SJSA1 (cell line): ENCODE results near the gene THEMIS. TPM values are rescaled to one million over a fixed set of nuclear protein-coding genes. Genes with fewer than 3 reads are reported as not detected.

ENCODE experiments used
- DNase-seq, 2 experiments: peaks; one replicate each; pipeline ENCODE4 v3.0.0-alpha.2; 2015 to 2020; ENCODE audit warnings: low spot score in 2 of 2, low read depth in 1 of 2
- H3K27ac ChIP-seq: fragments of 250-450 bp; sonication (Bioruptor Pico); 2 replicates; pipeline ENCODE4 v1.5.1; 2020; ENCODE audit warnings: mild to moderate bottlenecking, moderate library complexity
- H3K27me3 ChIP-seq: fragments of 250-450 bp; sonication (Bioruptor Pico); replicated peaks from 2 replicates; pipeline ENCODE4 v1.5.1; 2020; ENCODE audit warnings: mild to moderate bottlenecking, moderate library complexity
- H3K36me3 ChIP-seq: fragments of 250-450 bp; sonication (Bioruptor Pico); 2 replicates; pipeline ENCODE4 v1.5.1; 2020; ENCODE audit warnings: mild to moderate bottlenecking
- H3K4me1 ChIP-seq: fragments of 250-450 bp; sonication (Bioruptor Pico); replicated peaks from 2 replicates; pipeline ENCODE4 v1.6.1; 2021; ENCODE audit warnings: mild to moderate bottlenecking
- H3K4me3 ChIP-seq: fragments of 250-450 bp; sonication (Bioruptor Pico); 2 replicates; pipeline ENCODE4 v1.5.1; 2020; ENCODE audit warnings: mild to moderate bottlenecking
- H3K9me3 ChIP-seq: fragments of 250-450 bp; sonication (Bioruptor Pico); replicated peaks from 2 replicates; pipeline ENCODE4 v1.5.1; 2020; ENCODE audit warnings: mild to moderate bottlenecking
- total RNA-seq: library from RNA; depleted of rRNA; stranded (reverse); fragments of >200 nt; shearing (Covaris generic); gene quantifications from 2 replicates; pipeline ENCODE4 v1.2.3, GENCODE V29; 2014

The THEMIS gene
- total RNA-seq, 1 experiment from 2014 or later = not detected

GRCh38 chr6:127860723-127861122 lies 40.1 kb downstream of the THEMIS start:
- H3K27me3 ChIP-seq = no peaks in the 10 kb centered on the region
- H3K4me3 ChIP-seq = no peak overlapping the region
- no peaks in the 10 kb centered on the region for H3K4me1 ChIP-seq
- no peaks in the 10 kb centered on the region for H3K9me3 ChIP-seq
- DNase-seq = no peak
- H3K27ac ChIP-seq = no peak overlapping the region
- no peaks in the 10 kb centered on the region for H3K36me3 ChIP-seq

DNA sequence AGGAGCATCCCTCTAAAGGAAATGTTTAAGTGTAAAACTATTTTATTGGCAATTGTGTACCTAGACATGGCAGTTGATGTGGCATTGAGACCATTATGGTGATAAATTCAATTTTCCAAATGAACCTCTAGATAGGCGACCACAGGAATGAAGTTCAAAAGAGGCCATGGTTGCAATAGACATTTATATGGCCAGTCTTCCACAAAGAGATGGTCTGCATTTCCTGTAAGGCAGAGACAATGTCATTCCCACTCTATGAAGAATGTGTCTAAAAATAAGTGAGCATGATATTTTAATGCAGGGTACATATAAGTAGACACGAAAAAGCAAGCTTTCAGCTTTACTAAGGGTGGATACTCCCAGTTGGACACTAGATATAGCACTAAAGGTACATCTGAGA lies 40.9 kb downstream of the THEMIS start:
- Histone ChIP-seq H3K9me3 (no peaks in the 10 kb centered on the region), H3K27me3 (no peaks in the 10 kb centered on the region), H3K4me1 (no peaks in the 10 kb centered on the region), H3K36me3 (no peaks in the 10 kb centered on the region), H3K27ac (no peak overlapping the region), H3K4me3 (no peak overlapping the region)
- DNase-seq = no peak

- Histone ChIP-seq H3K4me3 (no peak overlapping the region), H3K27me3 (no peaks in the 10 kb centered on the region), H3K27ac (no peak overlapping the region), H3K4me1 (no peaks in the 10 kb centered on the region), H3K36me3 (no peaks in the 10 kb centered on the region), H3K9me3 (no peaks in the 10 kb centered on the region)
- DNase-seq = no peak
Observed at GRCh38 chr6:127858727-127859391, 42.0 kb downstream of the THEMIS start.

DNA sequence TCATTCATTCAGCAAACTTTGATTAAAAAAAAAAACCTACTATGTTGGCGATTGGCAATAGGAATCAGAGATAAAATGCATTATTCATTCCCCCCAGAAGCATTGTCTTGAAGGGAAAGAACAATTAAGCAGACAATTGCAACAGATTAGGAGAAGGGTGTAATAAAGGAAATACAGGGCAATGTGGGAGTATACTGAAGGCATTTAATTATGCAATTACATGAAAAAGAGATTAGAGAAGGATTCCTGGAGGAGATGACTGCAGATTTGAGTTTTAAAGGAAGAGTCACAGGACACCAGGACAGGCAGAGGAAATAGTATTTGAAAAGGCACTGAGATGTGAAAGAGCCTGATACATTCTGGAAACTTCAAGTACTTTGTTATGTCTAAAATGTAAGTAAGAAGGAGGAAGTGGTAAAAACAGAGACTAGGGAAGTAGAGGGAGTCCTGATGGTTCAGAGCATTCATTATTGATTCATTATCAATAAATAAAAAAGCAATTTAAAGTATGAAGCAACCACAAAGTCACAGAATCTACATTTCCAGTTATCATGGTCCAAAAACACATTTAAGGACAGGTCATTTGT lies 43.7 kb downstream of the THEMIS start:
- H3K4me3 ChIP-seq = no peak overlapping the region
- H3K27me3 ChIP-seq = no peaks in the 10 kb centered on the region
- no peaks in the 10 kb centered on the region for H3K9me3 ChIP-seq
- DNase-seq = no peak
- H3K36me3 ChIP-seq = no peaks in the 10 kb centered on the region
- no peaks in the 10 kb centered on the region for H3K4me1 ChIP-seq
- no peak overlapping the region for H3K27ac ChIP-seq

DNA sequence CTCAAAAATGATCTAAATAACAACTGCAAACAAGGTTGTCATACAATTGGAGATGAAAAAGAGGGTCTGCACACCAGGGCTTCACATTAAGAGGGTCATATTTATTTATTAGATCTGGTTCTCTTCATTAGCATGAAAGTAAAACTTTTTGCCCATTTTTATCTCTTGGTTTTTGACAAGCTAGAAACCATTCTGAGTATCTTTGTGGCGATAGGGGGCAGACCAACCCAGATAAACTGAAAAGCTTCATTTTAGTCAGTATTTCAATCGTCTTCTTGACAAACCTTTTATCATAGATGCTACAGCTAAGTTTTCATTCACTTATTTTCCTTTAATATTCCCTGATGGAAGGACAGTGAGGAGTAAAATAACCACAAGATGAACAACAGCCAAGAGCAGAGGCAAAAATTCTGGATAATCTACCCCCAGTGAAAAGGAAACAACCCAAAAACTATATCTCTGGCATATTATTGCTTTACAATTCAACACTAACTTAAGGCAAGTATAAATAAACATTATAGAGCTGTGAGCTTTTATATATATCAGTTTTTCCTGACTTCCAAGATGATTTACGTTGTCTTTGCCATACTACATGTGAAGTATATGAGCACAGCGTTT lies 45.2 kb downstream of the THEMIS start:
- Histone ChIP-seq H3K27ac (no peak overlapping the region), H3K4me1 (no peaks in the 10 kb centered on the region), H3K9me3 (no peaks in the 10 kb centered on the region), H3K36me3 (no peaks in the 10 kb centered on the region), H3K4me3 (no peak overlapping the region), H3K27me3 (no peaks in the 10 kb centered on the region)
- no peak for DNase-seq

- Histone ChIP-seq H3K4me3 (no peak overlapping the region), H3K27me3 (no peaks in the 10 kb centered on the region), H3K9me3 (no peaks in the 10 kb centered on the region), H3K27ac (no peak overlapping the region), H3K36me3 (no peaks in the 10 kb centered on the region), H3K4me1 (no peaks in the 10 kb centered on the region)
- no peak for DNase-seq
Observed at GRCh38 chr6:127854009-127854408, 46.8 kb downstream of the THEMIS start.

DNA sequence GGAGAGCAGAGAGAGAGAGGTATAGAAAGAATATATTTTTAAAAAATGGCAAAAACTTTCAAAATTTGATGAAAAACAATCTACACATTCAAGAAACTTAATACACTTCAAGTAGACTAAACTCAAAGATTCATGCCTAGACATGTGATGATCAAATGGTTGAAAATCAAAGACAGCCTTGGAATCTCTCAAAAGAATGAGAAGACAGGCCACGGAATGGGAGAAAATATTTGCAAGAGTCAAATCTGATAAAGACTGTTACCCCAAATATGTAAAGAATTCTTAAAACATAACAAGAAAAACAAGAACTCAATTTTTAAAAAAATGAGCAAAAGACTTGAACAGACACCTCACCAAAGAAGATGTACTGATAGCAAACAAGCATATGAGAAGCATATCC lies 49.7 kb downstream of the THEMIS start:
- DNase-seq = no peak
- no peaks in the 10 kb centered on the region for H3K9me3 ChIP-seq
- H3K27me3 ChIP-seq = no peaks in the 10 kb centered on the region
- no peaks in the 10 kb centered on the region for H3K4me1 ChIP-seq
- no peak overlapping the region for H3K27ac ChIP-seq
- H3K36me3 ChIP-seq = no peaks in the 10 kb centered on the region
- H3K4me3 ChIP-seq = no peak overlapping the region

DNA sequence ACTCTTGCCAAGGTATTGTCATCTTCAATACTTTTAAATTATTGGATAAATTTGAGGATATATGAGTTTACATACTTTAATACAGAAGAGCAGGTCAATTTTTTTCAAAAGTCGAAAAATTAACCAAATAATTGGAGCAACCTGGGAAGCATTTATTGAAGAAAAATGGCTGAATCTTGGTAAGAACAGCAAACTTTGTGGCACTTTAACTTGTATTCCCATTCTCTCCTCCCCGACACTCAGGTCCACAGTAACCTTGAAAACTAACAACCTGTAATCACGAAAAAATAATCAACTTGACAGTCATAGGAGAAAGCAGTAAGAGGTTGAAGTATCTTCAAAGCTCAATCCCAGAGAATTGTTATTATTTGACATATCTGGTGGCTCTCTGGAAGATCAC lies 55.6 kb downstream of the THEMIS start:
- no peak for DNase-seq
- no peaks in the 10 kb centered on the region for H3K36me3 ChIP-seq
- H3K4me1 ChIP-seq = no peaks in the 10 kb centered on the region
- H3K9me3 ChIP-seq = no peaks in the 10 kb centered on the region; the same call in 1 of the 2 replicates
- no peaks in the 10 kb centered on the region for H3K27me3 ChIP-seq
- H3K27ac ChIP-seq = no peak overlapping the region
- no peak overlapping the region for H3K4me3 ChIP-seq

DNA sequence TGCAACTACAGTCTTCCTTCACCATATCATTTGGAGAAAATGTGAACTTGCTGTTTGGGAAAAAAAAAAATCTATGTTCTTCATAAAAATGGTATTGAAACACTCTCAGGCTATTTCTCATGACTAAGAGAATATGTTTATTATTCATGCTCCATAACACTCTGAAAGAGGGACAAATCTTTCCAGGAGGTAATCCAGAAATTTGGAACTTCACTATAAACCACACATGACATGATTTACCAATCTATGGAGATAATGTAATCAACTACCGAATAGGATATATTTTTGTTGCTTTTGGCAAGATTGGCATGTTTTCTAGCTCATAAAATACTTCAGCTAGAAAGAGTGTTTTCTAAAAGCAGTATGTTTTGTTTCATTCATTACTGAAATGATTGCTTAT lies 56.3 kb downstream of the THEMIS start:
- Histone ChIP-seq H3K27ac (no peak overlapping the region), H3K4me1 (no peaks in the 10 kb centered on the region), H3K9me3 (no peaks in the 10 kb centered on the region; the same call in 1 of the 2 replicates), H3K27me3 (no peaks in the 10 kb centered on the region), H3K4me3 (no peak overlapping the region), H3K36me3 (no peaks in the 10 kb centered on the region)
- DNase-seq = no peak

GRCh38 chr6:127843582-127843981 lies 57.3 kb downstream of the THEMIS start:
- Histone ChIP-seq H3K36me3 (no peaks in the 10 kb centered on the region), H3K4me1 (no peaks in the 10 kb centered on the region), H3K27ac (no peak overlapping the region), H3K4me3 (no peak overlapping the region), H3K27me3 (no peaks in the 10 kb centered on the region), H3K9me3 (no peaks in the 10 kb centered on the region; the same call in 1 of the 2 replicates)
- DNase-seq = no peak

DNA sequence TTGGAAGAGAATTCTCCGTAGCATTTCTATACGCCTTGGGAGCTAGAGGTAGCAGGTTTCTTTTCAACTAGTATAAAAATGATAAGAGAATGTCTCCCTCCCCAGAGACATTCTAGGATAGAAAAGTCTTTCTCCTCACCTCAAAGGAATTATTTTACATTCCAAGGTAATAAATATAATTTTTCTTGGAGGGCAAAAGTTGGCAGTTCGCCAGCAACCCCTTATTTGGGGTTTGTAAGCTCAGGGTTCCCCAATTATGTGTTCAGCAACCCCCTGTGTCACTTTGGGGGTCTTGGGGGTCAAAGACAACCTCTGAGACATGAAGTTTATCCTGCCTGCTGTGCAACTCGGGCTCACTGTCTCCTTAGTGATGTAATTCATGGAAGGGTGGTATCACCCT lies 58.3 kb downstream of the THEMIS start:
- H3K4me1 ChIP-seq = no peaks in the 10 kb centered on the region
- no peaks in the 10 kb centered on the region for H3K27me3 ChIP-seq
- no peak overlapping the region for H3K4me3 ChIP-seq

GRCh38 chr6:127841811-127842210 lies 59.0 kb downstream of the THEMIS start:
- no peak overlapping the region for H3K27ac ChIP-seq
- H3K9me3 ChIP-seq = no peaks in the 10 kb centered on the region; the same call in 1 of the 2 replicates
- no peaks in the 10 kb centered on the region for H3K4me1 ChIP-seq
- H3K36me3 ChIP-seq = no peaks in the 10 kb centered on the region
- no peak for DNase-seq
- no peak overlapping the region for H3K4me3 ChIP-seq
- H3K27me3 ChIP-seq = no peaks in the 10 kb centered on the region

More for the DNA sequence above, 58.3 kb downstream of the THEMIS start:
- DNase-seq = no peak
- no peak overlapping the region for H3K27ac ChIP-seq
- no peaks in the 10 kb centered on the region for H3K36me3 ChIP-seq
- no peaks in the 10 kb centered on the region; the same call in 1 of the 2 replicates for H3K9me3 ChIP-seq

DNA sequence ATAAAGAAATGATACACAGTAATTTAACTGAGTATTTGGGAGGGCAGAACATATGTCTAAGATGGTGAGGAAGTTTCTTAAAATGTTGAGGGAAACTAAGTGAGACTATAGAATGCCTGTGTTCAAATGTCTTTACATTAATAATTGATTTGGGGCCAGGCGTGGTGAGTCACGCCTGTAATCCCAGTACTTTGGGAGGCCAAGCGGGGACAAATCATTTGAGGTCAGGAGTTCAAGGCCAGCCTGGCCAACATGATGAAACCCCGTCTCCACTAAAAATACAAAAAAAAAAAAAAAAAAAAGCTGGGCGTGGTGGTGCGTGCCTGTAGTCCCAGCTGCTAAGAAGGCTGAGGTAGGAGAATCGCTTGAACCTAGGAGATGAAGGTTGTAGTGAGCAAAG lies 66.7 kb downstream of the THEMIS start:
- no peak for DNase-seq
- H3K4me3 ChIP-seq = no peak overlapping the region
- H3K27ac ChIP-seq = no peak overlapping the region
- no peaks in the 10 kb centered on the region for H3K27me3 ChIP-seq
- H3K4me1 ChIP-seq = no peaks in the 10 kb centered on the region
- no peaks in the 10 kb centered on the region for H3K9me3 ChIP-seq
- no peaks in the 10 kb centered on the region for H3K36me3 ChIP-seq

- no peaks in the 10 kb centered on the region for H3K9me3 ChIP-seq
- H3K27ac ChIP-seq = no peak overlapping the region
- H3K27me3 ChIP-seq = no peaks in the 10 kb centered on the region
- no peaks in the 10 kb centered on the region for H3K36me3 ChIP-seq
- no peaks in the 10 kb centered on the region for H3K4me1 ChIP-seq
- no peak overlapping the region for H3K4me3 ChIP-seq
- no peak for DNase-seq
Observed at GRCh38 chr6:127833336-127833735, 67.5 kb downstream of the THEMIS start.
